ENCODE measurements around the gene TNFRSF8.

The TNFRSF8 gene

GRCh38 chr1:12143631-12144155, 80.6 kb downstream of the TNFRSF8 start:
- DNase-seq = peak; percentile 97 to 100

- no peak for DNase-seq
Measured at GRCh38 chr1:12144236-12144635, 81.1 kb downstream of the TNFRSF8 start.

GRCh38 chr1:12144969-12145368, 81.9 kb downstream of the TNFRSF8 start:
- DNase-seq = no peak

GRCh38 chr1:12145616-12146342, 82.7 kb downstream of the TNFRSF8 start:
- DNase-seq = no peak

- no peak for DNase-seq
Measured at GRCh38 chr1:12146343-12147112, 83.4 kb downstream of the TNFRSF8 start.

GRCh38 chr1:12147201-12147701, 84.1 kb downstream of the TNFRSF8 start:
- DNase-seq = no peak

GRCh38 chr1:12148160-12148957, 85.3 kb downstream of the TNFRSF8 start:
- DNase-seq = no peak

- DNase-seq = no peak
Measured at GRCh38 chr1:12148958-12149790, 86.1 kb downstream of the TNFRSF8 start.

GRCh38 chr1:12149791-12150175, 86.7 kb downstream of the TNFRSF8 start:
- no peak for DNase-seq

GRCh38 chr1:12150456-12151200, 87.5 kb downstream of the TNFRSF8 start:
- no peak for DNase-seq

- no peak for DNase-seq
Measured at GRCh38 chr1:12151465-12151864, 88.4 kb downstream of the TNFRSF8 start.

- peak; percentile 57 to 65 for DNase-seq
Measured at GRCh38 chr1:12152113-12152891, 89.2 kb downstream of the TNFRSF8 start.

GRCh38 chr1:12153181-12153785, 90.2 kb downstream of the TNFRSF8 start:
- DNase-seq = peak; percentile 94

- no peak for DNase-seq
Measured at GRCh38 chr1:12155328-12155727, 92.2 kb downstream of the TNFRSF8 start.

- DNase-seq = peak; percentile 91 to 97
Measured at GRCh38 chr1:12157366-12158231, 94.5 kb downstream of the TNFRSF8 start.

- no peak for DNase-seq
Measured at GRCh38 chr1:12158357-12159092, 95.4 kb downstream of the TNFRSF8 start.

- no peak for DNase-seq
Measured at GRCh38 chr1:12159816-12160215, 96.7 kb downstream of the TNFRSF8 start.

- DNase-seq = no peak
Measured at GRCh38 chr1:12161324-12161661, 98.2 kb downstream of the TNFRSF8 start.

All from inflammatory macrophage treated with lipopolysaccharide for 1 hour (primary cell).